ENCODE measurements around the gene TNFAIP2. TPM values are rescaled to one million over a fixed set of nuclear protein-coding genes. Genes with fewer than 3 reads are reported as not detected.

The TNFAIP2 gene
- total RNA-seq, 4 donors from 2014 or later: 56.0 to 215 (median 144) TPM

GRCh38 chr14:103084021-103084919 is 39.0 kb upstream of the TNFAIP2 start, which contains the start of gene LBHD2:
LBHD2 (plus strand) TSS chr14:103084210; CDS start chr14:103086013, 1,803 bp downstream.
- DNase-seq (ENCODE audit: low spot score) (no peak), ATAC-seq (ENCODE audit: low FRiP score) (peak; percentile 47)
- no peak for TF ChIP-seq CTCF (IDR thresholded peaks at IDR 0.05)

DNA sequence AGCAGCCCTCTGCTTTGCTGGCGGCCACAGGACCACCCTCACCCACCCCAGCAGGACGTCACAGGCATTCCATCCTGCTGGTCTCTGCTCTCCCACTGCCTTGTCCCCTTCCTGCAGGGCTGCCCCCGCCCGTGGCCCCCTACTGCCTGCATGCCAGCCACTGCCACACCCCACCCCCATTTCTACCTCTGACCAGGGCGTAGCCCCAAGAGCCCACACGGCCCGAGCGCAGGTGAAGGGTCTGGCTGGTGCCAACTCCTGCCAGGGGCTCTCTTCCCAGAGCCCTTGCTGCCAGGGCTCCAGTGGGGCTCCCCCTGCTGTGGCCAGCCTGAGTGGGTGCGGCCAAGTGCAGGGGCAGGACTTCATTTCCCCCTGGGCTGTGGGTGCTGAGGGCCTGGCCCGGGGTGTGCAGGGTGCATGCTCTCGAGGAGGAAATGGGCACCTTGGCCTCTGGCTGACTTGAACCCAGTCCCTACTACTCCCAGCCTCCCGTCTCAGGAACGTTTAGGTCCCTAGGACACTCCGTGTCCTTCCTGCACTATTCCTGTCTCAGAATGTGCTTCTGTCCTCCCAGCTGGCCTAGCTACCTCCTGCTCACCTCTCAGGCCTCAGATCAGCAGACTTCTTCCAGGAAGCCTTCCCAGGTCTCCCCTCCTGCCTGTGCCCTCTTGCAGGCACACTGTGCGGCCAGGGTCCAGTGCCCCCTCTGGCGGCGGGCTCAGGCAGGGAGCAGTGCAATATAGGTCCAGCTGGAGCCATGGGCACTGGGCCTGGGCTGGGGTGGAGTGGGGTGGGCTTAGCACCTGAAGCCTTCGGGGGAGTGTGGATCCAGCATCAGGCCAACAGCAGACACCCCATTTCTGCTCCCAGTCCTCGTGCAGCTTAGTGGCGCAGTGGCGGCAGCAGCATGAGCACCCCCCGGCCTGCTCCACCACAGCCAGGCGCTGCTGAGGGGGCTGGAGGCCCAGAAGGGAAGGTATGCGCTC is 37.9 kb upstream of the TNFAIP2 start:
- no peak for TF ChIP-seq CTCF (IDR thresholded peaks at IDR 0.05)
- DNase-seq (ENCODE audit: low spot score) (no peak), ATAC-seq (ENCODE audit: low FRiP score) (no peak)

DNA sequence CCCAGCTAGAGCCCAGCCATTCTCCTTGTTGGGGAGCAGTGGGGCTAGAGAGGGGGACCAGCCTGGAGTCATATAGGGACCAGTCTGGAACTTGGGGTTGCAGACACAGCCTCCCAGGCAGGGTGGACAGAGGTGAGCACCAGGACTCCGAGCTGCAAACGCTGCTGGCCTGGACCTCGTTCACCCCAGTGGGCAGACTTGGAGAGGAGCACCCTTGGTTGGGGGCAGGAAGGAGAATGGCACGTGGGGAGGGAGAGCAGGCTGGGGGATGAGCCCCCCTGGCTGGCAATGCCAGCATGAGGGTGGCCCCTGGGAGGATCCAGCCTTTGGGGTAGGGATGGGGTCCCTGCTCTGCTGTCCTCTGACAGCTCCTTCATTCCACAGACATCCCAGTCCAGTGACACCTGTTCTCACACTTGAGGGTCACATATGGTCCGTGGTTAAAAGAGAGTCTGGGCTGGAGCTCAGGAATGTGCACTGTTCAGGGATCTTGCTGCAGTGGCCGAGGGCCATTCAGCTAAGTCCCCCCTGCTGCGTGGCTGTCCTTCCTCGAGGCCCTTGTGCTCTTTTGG is 36.4 kb upstream of the TNFAIP2 start:
- TF ChIP-seq CTCF (IDR thresholded peaks at IDR 0.05): no peak
- DNase-seq (ENCODE audit: low spot score) (no peak), ATAC-seq (ENCODE audit: low FRiP score) (no peak)

GRCh38 chr14:103087343-103087835 is 35.9 kb upstream of the TNFAIP2 start:
- DNase-seq (ENCODE audit: low spot score) (no peak), ATAC-seq (ENCODE audit: low FRiP score) (no peak)
- TF ChIP-seq CTCF (IDR thresholded peaks at IDR 0.05): no peak

GRCh38 chr14:103088921-103089320 is 34.3 kb upstream of the TNFAIP2 start:
- TF ChIP-seq CTCF (IDR thresholded peaks at IDR 0.05): no peak
- no peak for ATAC-seq (ENCODE audit: low FRiP score)
- DNase-seq (ENCODE audit: low spot score): no peak
